Skeletal muscle tissue (tissue), 4 donors: ENCODE results near the gene RXFP1. TPM values are rescaled to one million over a fixed set of nuclear protein-coding genes. Genes with fewer than 3 reads are reported as not detected.

Experiments
- H3K27ac ChIP-seq: one replicate; pipeline ENCODE4 v1.7.0; 2013; ENCODE audit warnings: mild to moderate bottlenecking, low read depth, low read length, inconsistent platforms
- H3K27me3 ChIP-seq, 3 donors: one replicate each; pipeline ENCODE4 v1.7.0; 2013; ENCODE audit warnings: low read length in 3 of 3; ENCODE audit not compliant: control insufficient read depth in 3 of 3, insufficient read depth in 3 of 3
- H3K36me3 ChIP-seq, 3 donors: one replicate each; pipeline ENCODE4 v1.7.0; 2013; ENCODE audit warnings: low read length in 3 of 3; ENCODE audit not compliant: control insufficient read depth in 3 of 3, insufficient read depth in 3 of 3
- H3K4me1 ChIP-seq, 3 donors: one replicate each; pipeline ENCODE4 v1.7.0; 2013; ENCODE audit warnings: low read length in 3 of 3, mild to moderate bottlenecking in 3 of 3; ENCODE audit not compliant: control insufficient read depth in 3 of 3, insufficient read depth in 3 of 3
- H3K4me3 ChIP-seq, 3 donors: one replicate each; pipeline ENCODE4 v1.7.0; 2013; ENCODE audit warnings: low read length in 3 of 3
- H3K9ac ChIP-seq, 3 donors: one replicate each; pipeline ENCODE4 v1.7.0; 2013; ENCODE audit warnings: low read length in 3 of 3, mild to moderate bottlenecking in 3 of 3, moderate library complexity in 2 of 3, low read depth in 1 of 3
- H3K9me3 ChIP-seq, 3 donors: one replicate each; pipeline ENCODE4 v1.7.0; 2013; ENCODE audit warnings: low read length in 3 of 3; ENCODE audit not compliant: control insufficient read depth in 3 of 3
- total RNA-seq: library from RNA; depleted of rRNA; stranded (reverse); fragments of >200 nt; gene quantifications from one replicate; pipeline ENCODE4 v1.2.3, GENCODE V29; 2014
- donor health status: Osteomylitis.

Gene RXFP1
- total RNA-seq, 1 donor from 2014 or later: 0.52 TPM

GRCh38 chr4:158540125-158540907, 18.6 kb downstream of the RXFP1 start:
- Histone ChIP-seq H3K27ac (no peak overlapping the region), H3K27me3 (no peaks in the 10 kb centered on the region), H3K9ac (no peak overlapping the region), H3K4me3 (no peak overlapping the region), H3K9me3 (no peaks in the 10 kb centered on the region), H3K36me3 (no peaks in the 10 kb centered on the region), H3K4me1 (no peaks in the 10 kb centered on the region)

- no peaks in the 10 kb centered on the region for H3K4me1 ChIP-seq
- no peaks in the 10 kb centered on the region for H3K27me3 ChIP-seq
Observed at GRCh38 chr4:158541506-158541905, 19.8 kb downstream of the RXFP1 start.

GRCh38 chr4:158543191-158543590, 21.5 kb downstream of the RXFP1 start:
- no peaks in the 10 kb centered on the region for H3K27me3 ChIP-seq
- no peaks in the 10 kb centered on the region for H3K9me3 ChIP-seq
- no peak overlapping the region for H3K4me3 ChIP-seq
- no peak overlapping the region for H3K9ac ChIP-seq
- H3K27ac ChIP-seq: no peak overlapping the region
- H3K36me3 ChIP-seq: no peaks in the 10 kb centered on the region
- H3K4me1 ChIP-seq: no peaks in the 10 kb centered on the region

More at GRCh38 chr4:158541506-158541905, 19.8 kb downstream of the RXFP1 start:
- Histone ChIP-seq H3K4me3 (no peak overlapping the region), H3K36me3 (no peaks in the 10 kb centered on the region), H3K27ac (no peak overlapping the region), H3K9ac (no peak overlapping the region), H3K9me3 (no peaks in the 10 kb centered on the region)

- Histone ChIP-seq H3K4me1 (no peaks in the 10 kb centered on the region), H3K36me3 (no peaks in the 10 kb centered on the region), H3K4me3 (no peak overlapping the region), H3K27me3 (no peaks in the 10 kb centered on the region), H3K9ac (no peak overlapping the region), H3K27ac (no peak overlapping the region), H3K9me3 (no peaks in the 10 kb centered on the region)
Observed at GRCh38 chr4:158544141-158544540, 22.5 kb downstream of the RXFP1 start.

DNA sequence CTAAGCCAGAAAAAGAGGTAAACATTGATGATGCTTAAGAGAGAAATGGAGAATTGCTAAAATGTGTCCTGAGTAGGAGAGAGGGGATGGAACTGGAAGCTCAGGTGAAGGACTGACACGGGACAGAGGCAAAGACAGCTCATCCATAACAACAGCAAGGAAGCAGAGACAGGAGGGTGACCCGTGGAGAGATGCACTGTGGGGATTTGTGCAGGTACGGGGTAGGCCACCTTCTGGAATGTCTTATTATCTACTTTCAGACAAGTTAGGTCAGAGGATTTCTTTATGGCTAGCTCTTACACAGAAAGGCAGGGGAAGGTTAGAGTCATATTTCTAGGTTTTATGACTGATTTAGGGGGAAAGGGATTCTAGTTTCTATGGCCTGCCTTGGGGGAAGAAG, 31.7 kb downstream of the RXFP1 start:
- Histone ChIP-seq H3K9me3 (no peaks in the 10 kb centered on the region), H3K27ac (no peak overlapping the region), H3K4me3 (no peak overlapping the region), H3K9ac (no peak overlapping the region), H3K4me1 (no peaks in the 10 kb centered on the region), H3K36me3 (no peaks in the 10 kb centered on the region), H3K27me3 (no peaks in the 10 kb centered on the region)

GRCh38 chr4:158560284-158560683, 38.6 kb downstream of the RXFP1 start:
- Histone ChIP-seq H3K4me3 (no peak overlapping the region), H3K27me3 (no peaks in the 10 kb centered on the region), H3K27ac (no peak overlapping the region), H3K36me3 (no peaks in the 10 kb centered on the region), H3K9ac (no peak overlapping the region), H3K4me1 (no peaks in the 10 kb centered on the region), H3K9me3 (no peaks in the 10 kb centered on the region)

- Histone ChIP-seq H3K9ac (no peak overlapping the region), H3K36me3 (no peaks in the 10 kb centered on the region), H3K27me3 (no peaks in the 10 kb centered on the region), H3K27ac (no peak overlapping the region), H3K4me3 (no peak overlapping the region), H3K4me1 (no peaks in the 10 kb centered on the region), H3K9me3 (no peaks in the 10 kb centered on the region)
Observed at GRCh38 chr4:158566860-158567259, 45.2 kb downstream of the RXFP1 start.

DNA sequence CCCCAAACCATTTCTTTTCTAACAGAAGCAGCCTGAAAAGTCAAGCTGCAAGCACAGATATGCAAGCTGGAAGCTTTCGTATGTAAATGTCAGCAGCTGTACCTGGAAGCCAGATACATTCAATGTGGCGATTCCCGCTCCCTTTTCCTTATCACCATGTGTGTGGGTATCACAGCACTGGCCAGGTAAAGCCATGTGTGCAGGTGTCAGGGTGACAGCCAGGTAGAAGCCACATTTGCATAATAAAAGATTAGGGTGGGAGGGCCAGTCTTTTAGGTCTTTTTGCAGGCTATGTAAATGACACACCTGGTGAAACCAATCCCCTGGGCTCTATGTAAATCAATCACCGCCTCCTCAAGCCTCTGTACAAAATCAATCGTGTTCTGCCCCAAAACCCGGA, 50.1 kb downstream of the RXFP1 start:
- no peak overlapping the region for H3K27ac ChIP-seq
- H3K9ac ChIP-seq: no peak overlapping the region
- no peaks in the 10 kb centered on the region for H3K36me3 ChIP-seq
- no peak overlapping the region for H3K4me3 ChIP-seq
- peaks cover 0 to 4% (median 0%) of the 10 kb centered on the region in 3 donors for H3K27me3 ChIP-seq
- no peaks in the 10 kb centered on the region for H3K9me3 ChIP-seq
- H3K4me1 ChIP-seq: no peaks in the 10 kb centered on the region

DNA sequence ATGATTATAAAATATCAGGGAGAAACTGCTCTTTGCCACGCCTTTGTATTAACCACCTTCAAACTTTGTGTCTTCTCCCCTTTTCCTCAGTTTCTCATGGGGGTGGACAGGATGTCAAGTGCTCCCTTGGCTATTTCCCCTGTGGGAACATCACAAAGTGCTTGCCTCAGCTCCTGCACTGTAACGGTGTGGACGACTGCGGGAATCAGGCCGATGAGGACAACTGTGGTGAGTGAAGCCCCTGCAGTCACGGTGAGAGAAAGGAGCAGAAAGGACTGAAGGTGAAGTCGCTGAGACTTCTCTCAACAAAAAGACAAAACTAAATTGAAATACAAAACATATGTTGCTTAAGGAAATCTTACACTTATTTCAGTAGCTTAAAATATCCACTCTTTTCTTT, 50.9 kb downstream of the RXFP1 start:
- no peaks in the 10 kb centered on the region for H3K9me3 ChIP-seq
- H3K4me1 ChIP-seq: no peaks in the 10 kb centered on the region
- no peak overlapping the region for H3K9ac ChIP-seq
- no peaks in the 10 kb centered on the region for H3K36me3 ChIP-seq
- no peak overlapping the region for H3K4me3 ChIP-seq
- peaks cover 0 to 4% (median 0%) of the 10 kb centered on the region in 3 donors for H3K27me3 ChIP-seq
- H3K27ac ChIP-seq: no peak overlapping the region

DNA sequence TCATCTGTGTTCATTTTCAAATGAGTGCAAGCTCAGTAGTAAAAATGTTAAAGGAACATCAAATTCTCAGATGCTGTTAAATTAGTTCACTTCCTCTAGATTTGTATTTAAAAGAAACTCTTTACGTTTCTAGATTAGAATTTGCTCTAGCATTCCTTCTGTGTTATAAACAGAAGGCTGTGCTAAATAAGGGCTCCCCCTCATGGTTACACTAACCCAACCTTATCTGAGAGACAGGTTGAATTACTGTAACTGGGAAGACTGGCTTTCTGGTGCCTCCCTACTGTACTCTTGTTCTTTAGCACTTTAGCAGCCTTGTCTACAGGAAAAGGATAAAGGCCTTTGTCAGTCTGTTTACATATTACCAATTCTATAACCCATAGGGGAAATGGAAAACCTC, 56.8 kb downstream of the RXFP1 start:
- Histone ChIP-seq H3K9ac (no peak overlapping the region), H3K27me3 (no peaks in the 10 kb centered on the region), H3K4me1 (no peaks in the 10 kb centered on the region), H3K27ac (no peak overlapping the region), H3K36me3 (no peaks in the 10 kb centered on the region), H3K9me3 (no peaks in the 10 kb centered on the region), H3K4me3 (no peak overlapping the region)
